C4-2B (cell line): ENCODE data around the gene ARHGAP27.
"Not testable (repeated sequence)": the region's sequence is repeated elsewhere in the genome, so short reads cannot be mapped to it uniquely, and the experiment has no call there.

Experiments used
- ZFX ChIP-seq: fragments of 450-650 bp; IDR thresholded peaks from 2 replicates; pipeline ENCODE4 v1.6.1; 2017
- TF ChIP-seq, protein P1 (sequence below): fragments of 450-650 bp; conservative IDR thresholded peaks from 2 replicates; pipeline ENCODE4 v1.5.1; 2017; ENCODE audit warnings: mild to moderate bottlenecking

DNA sequence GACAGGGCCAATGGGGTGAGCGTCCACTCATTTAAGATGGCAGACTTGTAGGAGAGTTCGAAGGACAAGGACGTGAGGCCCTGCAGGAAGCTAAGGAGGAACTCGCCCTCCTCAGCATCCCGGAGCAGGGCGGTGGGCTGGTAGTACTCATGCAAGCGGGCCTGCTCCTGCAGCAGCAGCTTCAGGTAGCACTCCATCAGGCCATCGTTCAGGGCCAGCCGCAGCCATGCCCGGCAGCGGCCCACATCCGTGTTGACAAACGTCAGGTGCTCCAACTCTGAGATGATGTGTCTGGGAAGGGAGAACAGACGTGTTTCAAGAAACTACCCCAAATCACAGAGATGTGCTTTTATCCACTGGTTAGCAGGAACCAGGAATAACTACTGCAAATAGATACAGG is 42.8 kb upstream of the ARHGAP27 start:
- TF ChIP-seq, protein P1, sequence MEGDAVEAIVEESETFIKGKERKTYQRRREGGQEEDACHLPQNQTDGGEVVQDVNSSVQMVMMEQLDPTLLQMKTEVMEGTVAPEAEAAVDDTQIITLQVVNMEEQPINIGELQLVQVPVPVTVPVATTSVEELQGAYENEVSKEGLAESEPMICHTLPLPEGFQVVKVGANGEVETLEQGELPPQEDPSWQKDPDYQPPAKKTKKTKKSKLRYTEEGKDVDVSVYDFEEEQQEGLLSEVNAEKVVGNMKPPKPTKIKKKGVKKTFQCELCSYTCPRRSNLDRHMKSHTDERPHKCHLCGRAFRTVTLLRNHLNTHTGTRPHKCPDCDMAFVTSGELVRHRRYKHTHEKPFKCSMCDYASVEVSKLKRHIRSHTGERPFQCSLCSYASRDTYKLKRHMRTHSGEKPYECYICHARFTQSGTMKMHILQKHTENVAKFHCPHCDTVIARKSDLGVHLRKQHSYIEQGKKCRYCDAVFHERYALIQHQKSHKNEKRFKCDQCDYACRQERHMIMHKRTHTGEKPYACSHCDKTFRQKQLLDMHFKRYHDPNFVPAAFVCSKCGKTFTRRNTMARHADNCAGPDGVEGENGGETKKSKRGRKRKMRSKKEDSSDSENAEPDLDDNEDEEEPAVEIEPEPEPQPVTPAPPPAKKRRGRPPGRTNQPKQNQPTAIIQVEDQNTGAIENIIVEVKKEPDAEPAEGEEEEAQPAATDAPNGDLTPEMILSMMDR, result not testable (repeated sequence)
- not testable (repeated sequence) for TF ChIP-seq ZFX
